ENCODE measurements around the gene ARID5B.

ARID5B gene

GRCh38 chr10:62039954-62040353, 138.5 kb downstream of the ARID5B start:
- no peak for DNase-seq

- DNase-seq: no peak
Measured at GRCh38 chr10:62040881-62041280, 139.4 kb downstream of the ARID5B start.

GRCh38 chr10:62043421-62044021, 142.0 kb downstream of the ARID5B start:
- DNase-seq: no peak

DNA sequence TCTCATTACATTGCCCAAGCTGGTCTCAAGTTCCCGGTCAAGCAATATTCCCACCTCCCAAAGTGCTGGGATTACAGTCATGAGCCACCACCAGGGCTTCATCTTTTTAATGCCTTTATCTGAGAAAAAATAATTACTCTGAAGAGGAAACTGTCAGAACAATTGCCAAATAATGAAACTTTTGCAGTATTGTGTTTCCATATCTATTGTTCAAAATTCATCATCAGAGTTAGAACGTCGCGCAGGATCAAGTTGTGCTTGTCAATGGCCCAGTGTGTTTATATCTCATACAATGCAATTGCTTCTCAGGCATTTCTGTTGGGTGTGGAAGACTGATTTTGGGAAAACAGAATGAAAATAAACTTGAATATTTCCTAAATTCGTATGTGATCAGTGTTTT, 143.1 kb downstream of the ARID5B start:
- no peak for DNase-seq

GRCh38 chr10:62045765-62046521, 144.4 kb downstream of the ARID5B start:
- no peak for DNase-seq

DNA sequence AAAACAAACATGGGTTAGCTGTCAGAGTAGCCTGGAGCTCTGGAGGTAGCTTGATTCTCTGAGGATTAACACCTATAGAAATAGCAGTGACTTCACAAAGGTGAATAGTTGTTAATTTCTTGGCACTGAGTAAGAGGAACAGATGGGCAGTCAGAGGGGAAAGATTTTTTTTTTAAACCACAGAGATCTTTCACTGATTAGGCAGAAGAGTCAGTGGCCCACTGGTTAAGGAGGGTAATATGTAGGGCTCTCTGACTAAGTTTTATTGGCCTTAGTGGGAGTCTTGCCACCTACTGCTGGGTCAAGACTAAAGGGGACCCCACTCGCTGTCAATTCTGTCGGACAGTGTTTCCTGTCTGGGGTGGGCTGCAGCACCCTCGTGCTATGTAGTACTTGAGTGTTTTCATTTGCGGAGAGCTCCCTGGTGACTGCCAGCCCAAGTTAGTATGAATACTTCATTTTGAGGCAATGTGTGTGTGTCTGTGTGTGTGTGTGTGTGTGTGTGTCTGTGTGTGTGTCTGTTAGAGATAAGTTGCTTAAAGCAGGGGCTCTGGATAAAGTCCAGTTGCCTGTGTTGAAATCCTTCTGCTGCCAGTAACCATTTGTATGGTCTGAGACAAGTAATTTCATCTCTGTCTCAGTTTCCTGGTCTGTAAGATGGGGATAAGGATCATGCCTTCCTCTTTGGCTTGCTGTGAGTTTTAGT, 145.2 kb downstream of the ARID5B start:
- no peak for DNase-seq

DNA sequence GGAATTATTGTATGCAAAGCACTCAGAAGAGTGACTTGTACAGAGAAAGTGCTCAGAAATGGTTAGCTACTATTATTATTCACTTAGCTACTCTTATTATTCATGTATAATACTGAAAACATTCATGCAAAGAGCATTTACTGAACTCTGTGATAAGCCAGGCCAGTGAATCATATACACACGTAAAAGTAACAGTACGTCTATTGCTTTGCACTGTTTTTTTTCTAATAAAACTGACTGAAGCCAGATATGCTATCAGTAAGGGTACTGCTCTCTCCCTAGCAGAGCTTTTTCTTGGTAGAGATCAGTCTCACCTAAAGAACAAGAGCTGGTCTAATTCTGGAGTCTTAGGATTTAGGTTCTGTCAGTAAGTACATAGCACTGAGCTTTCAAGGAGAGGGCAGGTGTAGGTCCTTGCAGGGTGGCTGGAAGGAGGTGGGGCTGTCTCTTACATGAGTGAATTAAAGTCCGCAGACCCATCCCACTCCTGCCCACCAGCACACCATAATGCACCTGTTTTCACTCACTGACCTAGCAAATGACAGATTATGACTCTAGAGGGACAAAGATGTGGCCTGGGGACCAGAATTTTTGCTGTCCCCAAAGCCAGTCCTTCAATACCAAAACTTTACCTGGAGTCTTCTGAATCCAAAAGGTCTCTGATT, 145.9 kb downstream of the ARID5B start:
- DNase-seq: no peak

GRCh38 chr10:62047960-62048383, 146.5 kb downstream of the ARID5B start:
- DNase-seq: no peak

GRCh38 chr10:62048470-62048869, 147.0 kb downstream of the ARID5B start:
- DNase-seq: no peak

DNA sequence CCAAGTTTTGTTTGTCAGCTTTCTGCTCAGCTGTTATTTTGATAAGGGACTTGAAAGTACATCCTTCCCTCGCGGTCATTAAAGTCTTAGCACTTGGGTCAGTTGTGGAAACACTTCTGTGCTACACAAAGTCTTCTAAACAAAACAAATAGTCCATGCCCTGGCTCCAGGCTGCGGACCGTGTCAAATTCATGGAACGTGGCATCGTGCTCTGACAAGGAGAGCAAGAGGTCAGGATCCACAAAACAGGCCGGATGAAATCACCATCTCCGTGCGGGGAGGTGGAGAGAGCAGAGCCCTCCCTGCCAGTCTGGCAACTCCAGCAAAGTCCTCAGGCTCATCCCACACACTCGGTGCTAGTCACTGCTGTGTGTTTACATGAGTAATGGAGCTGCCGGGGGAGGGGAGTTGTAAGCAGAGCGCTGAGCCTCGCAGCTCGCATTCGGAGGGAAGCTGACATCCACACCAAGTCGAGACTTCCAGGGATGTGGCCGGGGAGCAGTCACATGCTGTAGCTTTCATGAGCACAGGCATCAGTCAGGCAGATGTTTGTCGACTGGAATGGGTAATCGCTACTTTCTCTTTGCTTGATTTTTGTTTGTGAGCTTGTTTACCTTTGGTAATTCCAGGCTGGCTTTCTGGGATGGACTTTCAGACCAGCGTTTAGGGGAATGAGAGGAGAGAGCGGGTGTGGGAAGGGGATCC, 147.6 kb downstream of the ARID5B start:
- no peak for DNase-seq

DNA sequence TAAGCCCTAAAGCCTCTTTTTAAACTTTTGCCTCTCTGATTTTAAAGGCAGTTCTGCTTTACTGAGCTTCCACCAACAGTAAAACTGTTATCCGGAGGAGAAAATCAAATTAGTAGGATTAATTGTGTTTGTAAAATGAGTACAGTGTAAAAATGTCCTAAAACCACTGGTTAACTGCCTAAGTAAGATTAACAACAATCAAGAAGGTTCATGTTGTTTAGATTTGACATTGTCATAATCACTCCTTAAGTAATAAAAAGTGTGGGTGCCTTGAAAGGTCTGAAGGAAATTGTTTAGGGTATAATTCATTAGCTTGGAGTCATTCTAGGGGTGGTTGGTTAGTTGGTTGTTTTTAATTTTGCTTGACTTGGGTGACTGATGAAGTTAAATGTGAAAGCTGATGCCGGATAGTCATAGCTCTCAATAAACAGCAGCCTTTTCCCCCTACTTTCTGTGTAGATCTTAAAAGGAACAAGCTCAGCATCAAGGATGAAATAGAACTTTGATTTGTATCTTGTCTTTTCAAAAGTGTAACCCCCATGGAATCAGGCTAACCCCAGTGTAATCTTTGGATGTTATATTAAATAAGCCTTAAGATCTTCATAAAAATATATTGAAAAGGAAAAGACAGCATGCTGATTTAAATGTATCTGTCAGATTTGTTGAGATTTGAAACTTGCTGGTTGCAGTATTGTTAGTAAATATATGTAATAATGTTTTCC, 148.3 kb downstream of the ARID5B start:
- no peak for DNase-seq

GRCh38 chr10:62050346-62050892, 148.9 kb downstream of the ARID5B start:
- no peak for DNase-seq

DNA sequence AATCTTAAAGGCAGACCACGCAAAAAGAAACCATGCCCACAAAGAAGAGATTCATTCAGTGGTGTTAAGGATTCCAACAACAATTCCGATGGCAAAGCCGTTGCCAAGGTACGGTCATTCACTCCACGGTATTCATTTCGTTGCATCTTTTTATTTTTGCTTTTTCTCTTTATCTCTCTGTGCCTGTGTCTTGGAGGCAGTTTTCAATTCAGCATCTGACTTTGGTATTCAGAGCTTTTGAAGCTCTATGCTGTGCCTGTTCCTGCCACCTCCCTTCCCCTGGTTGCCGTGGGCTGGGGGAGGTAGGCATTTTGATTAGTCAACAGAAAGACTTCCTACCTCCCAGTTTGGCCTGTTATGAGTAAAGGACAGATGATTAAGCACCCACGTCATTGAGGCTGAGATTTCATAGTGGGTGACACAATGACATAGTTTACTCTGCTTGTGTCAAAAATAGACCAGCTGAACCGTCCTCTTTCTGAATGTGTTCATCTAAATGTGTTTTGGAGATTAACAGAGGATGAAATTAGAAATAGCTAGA, 149.5 kb downstream of the ARID5B start:
- DNase-seq: no peak

- DNase-seq: no peak
Measured at GRCh38 chr10:62052276-62052675, 150.8 kb downstream of the ARID5B start.

DNA sequence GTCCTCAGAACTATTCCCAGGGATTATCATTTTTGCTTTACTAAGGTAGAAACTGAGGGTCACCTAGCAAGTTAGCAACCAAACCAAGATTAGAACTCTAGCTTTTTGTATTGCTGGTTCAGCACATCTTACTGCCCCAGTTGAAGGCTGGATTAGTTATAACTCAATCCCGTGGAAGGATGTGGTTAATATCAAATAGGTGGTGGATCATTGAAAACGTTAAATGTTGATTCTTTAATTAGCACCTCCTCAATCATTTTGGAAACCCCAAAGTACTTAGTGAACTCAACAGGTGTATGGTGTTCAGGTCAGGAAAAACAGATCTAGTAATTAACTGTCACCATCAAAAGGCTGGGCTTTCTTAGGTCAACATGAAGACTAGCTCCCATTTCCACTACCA, 152.4 kb downstream of the ARID5B start:
- no peak for DNase-seq

DNA sequence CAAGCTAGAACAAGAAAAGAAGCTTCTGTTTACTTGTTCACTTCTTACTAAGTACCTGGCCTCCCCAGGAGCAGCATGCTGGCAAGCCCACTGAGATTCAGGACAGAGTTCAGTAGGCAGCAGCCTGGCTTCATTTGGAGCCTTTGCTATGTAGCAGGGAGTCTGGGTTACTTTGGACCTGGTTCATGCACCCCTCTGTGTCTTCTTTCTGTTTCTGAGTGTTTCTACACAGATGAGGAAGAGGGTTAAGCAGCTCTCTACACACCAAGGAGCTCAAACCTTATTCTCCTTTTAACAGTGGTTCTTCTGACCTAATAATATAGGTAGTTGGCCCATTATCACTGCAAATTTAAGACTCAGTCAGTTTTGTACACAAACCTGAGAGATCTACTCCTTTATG, 152.9 kb downstream of the ARID5B start:
- no peak for DNase-seq

DNA sequence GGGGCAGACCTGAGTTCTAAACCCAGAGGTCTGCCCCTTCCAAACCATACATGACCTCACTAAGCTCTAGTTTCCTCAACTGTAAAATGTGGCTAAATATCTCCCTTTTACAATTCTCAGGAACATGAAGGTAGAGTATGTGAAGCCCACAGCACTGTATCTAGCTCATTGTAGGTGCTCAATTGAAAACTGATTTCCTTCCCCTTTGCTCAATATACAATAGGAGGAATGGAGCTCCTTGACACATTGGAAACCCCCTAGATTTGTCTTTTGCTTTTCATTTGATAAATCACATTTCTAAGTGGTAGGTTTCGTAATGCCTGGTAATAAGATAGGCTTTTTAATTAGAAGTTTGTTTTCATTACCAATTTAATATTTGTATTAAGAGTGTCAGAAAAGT, 153.3 kb downstream of the ARID5B start:
- no peak for DNase-seq

DNA sequence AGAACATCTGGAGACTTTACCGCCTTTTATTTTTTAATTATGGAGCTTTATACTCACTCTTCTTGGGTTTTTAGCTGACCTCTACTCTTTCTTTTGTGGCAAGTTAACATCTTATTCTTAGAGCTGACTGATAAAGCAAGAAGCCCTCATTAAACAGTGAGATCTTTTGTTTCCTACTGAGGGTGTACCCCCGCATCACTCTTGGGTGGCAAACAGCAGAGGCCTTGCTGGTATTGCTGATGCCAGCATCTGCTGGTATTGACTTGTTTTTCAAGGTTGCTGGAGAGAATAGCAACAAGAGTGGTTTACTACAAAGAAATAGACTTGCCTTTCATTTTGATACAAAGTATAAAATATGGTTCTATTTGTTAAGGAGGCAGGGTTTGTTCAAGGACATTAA, 154.7 kb downstream of the ARID5B start:
- DNase-seq: no peak

GRCh38 chr10:62056698-62057097, 155.2 kb downstream of the ARID5B start:
- DNase-seq: no peak

DNA sequence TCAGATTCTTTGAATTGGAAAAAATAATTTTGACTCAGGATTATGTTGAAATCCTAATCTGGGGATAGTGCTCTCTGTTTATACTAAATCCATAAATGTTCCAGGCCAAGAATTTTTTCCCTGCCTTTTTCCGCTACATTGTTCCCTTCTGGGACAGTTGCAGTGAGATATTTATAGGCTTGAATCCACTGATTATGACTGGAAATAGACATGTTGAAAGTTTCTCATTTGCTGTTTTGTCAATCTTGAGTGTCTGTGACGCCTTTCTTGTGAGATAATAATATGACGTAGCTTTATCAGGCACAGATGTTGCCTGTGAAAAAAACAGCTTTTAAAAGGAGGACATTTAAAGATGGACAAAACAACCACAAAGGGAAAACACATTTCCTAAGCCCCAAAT, 155.9 kb downstream of the ARID5B start:
- no peak for DNase-seq

DNA sequence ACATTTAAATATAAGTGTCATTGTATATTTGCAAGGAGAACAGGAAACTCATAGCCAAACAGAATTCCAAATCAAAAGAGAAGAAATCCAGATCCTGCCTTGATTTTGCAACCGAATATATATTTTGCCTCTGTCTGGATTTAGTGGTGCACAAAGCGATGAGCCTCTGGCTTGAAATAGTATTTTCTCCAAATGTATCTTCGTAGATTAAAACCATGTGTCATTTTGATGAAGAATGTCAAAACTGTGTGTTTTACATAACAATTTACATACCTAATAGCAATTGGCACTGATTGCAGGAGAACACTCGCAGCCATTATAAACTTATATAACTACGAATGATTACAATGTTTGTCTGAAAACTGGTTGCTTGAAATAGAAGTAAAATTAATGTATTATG, 156.4 kb downstream of the ARID5B start:
- no peak for DNase-seq

DNA sequence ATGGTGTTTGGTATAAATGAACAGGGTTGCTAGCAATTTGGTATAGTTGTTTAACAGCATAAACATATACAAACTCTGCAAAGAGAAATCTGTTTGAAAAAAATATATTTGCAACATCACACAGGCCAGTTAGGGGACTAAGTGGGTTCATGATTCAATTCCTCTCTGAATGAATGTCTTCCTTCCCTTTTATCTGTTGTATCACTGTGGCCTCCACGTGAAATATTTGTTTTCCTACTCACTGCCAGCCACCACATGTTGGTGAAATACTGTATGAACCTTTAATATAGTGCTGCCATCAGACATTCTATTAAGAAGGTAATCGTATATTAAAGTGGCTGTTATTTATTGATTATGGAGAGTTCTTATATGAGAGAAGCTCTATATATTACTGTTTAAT, 157.0 kb downstream of the ARID5B start:
- no peak for DNase-seq

All from NCI-H526 treated with DMSO at 0.1 percent for 48 hours (cell line).